ES-I3 (cell line): ENCODE data around the gene ITGAL.
A peak's percentile ranks its signal among the peaks of the same experiment; 100 is the strongest.

Experiments
- H3K36me3 ChIP-seq: 2 replicates; pipeline ENCODE4 v1.6.1; 2013; ENCODE audit warnings: mild to moderate bottlenecking, low read length, control low read depth, moderate library complexity; ENCODE audit not compliant: insufficient read depth
- H3K4me1 ChIP-seq: 2 replicates; pipeline ENCODE4 v1.6.1; 2013; ENCODE audit warnings: mild to moderate bottlenecking, control low read depth, low read length; ENCODE audit not compliant: insufficient read depth
- H3K9ac ChIP-seq: 2 replicates; pipeline ENCODE4 v1.6.1; 2013; ENCODE audit warnings: low read depth, mild to moderate bottlenecking, low read length, moderate library complexity
- H3K9me3 ChIP-seq: 2 replicates; pipeline ENCODE4 v1.6.1; 2013; ENCODE audit warnings: mild to moderate bottlenecking, low read length, moderate library complexity; ENCODE audit not compliant: control insufficient read depth, insufficient read depth

ITGAL gene

GRCh38 chr16:30472328-30472942 lies at the start of gene ITGAL:
Gene ITGAL, plus strand, starts transcription at chr16:30472742. Its CDS starts 96 bp downstream, at chr16:30472838.
- Histone ChIP-seq H3K36me3 (no peaks in the 10 kb centered on the region), H3K9ac (no peak within 1 kb of the TSS; the same call in 1 of the 2 replicates), H3K9me3 (no peaks in the 10 kb centered on the region), H3K4me1 (no peaks in the 10 kb centered on the region)

- Histone ChIP-seq H3K36me3 (peaks cover 12% of the 10 kb centered on the region; the same call in 1 of the 2 replicates), H3K4me1 (peaks cover 10% of the 10 kb centered on the region; the same call in 1 of the 2 replicates), H3K9me3 (no peaks in the 10 kb centered on the region), H3K9ac (no peak overlapping the region)
Measured at GRCh38 chr16:30428055-30428454, 44.5 kb upstream of the ITGAL start.

- Histone ChIP-seq H3K4me1 (peaks cover 10% of the 10 kb centered on the region; the same call in 1 of the 2 replicates), H3K9ac (peak overlapping the region; percentile 77), H3K36me3 (peaks cover 6% of the 10 kb centered on the region; the same call in 1 of the 2 replicates)
Measured at GRCh38 chr16:30429418-30429677, 43.2 kb upstream of the ITGAL start.

GRCh38 chr16:30429678-30430427 lies 42.7 kb upstream of the ITGAL start, which contains the start of gene DCTPP1:
Gene DCTPP1, minus strand, starts transcription at chr16:30430030. Its CDS starts 50 bp downstream, at chr16:30429980.
- Histone ChIP-seq H3K36me3 (0 out of 2 replicates have a peak, but pooled peaks cover under 1% of the 10 kb centered on the region), H3K9ac (peak within 1 kb of the TSS; percentile 77), H3K4me1 (peaks cover 10% of the 10 kb centered on the region; the same call in 1 of the 2 replicates), H3K9me3 (no peaks in the 10 kb centered on the region)

More at GRCh38 chr16:30429418-30429677, 43.2 kb upstream of the ITGAL start:
- no peaks in the 10 kb centered on the region for H3K9me3 ChIP-seq

GRCh38 chr16:30430428-30430970 lies 42.0 kb upstream of the ITGAL start:
- Histone ChIP-seq H3K9ac (peak overlapping the region; percentile 34; the same call in 1 of the 2 replicates), H3K36me3 (no peaks in the 10 kb centered on the region)

GRCh38 chr16:30434852-30435251 lies 37.7 kb upstream of the ITGAL start:
- no peak overlapping the region for H3K9ac ChIP-seq
- H3K9me3 ChIP-seq = no peaks in the 10 kb centered on the region
- peaks cover 7% of the 10 kb centered on the region; the same call in 1 of the 2 replicates for H3K4me1 ChIP-seq
- no peaks in the 10 kb centered on the region for H3K36me3 ChIP-seq

More at GRCh38 chr16:30430428-30430970, 42.0 kb upstream of the ITGAL start:
- H3K9me3 ChIP-seq = no peaks in the 10 kb centered on the region
- H3K4me1 ChIP-seq = peaks cover 10% of the 10 kb centered on the region; the same call in 1 of the 2 replicates

- H3K9me3 ChIP-seq = no peaks in the 10 kb centered on the region
- H3K36me3 ChIP-seq = no peaks in the 10 kb centered on the region
- no peaks in the 10 kb centered on the region for H3K4me1 ChIP-seq
- no peak overlapping the region for H3K9ac ChIP-seq
Measured at GRCh38 chr16:30437511-30438046, 35.0 kb upstream of the ITGAL start.

GRCh38 chr16:30438835-30439234 lies 33.7 kb upstream of the ITGAL start:
- Histone ChIP-seq H3K4me1 (no peaks in the 10 kb centered on the region), H3K9me3 (peaks cover 2% of the 10 kb centered on the region; the same call in 1 of the 2 replicates), H3K9ac (no peak overlapping the region), H3K36me3 (peaks cover under 1% of the 10 kb centered on the region; the same call in 1 of the 2 replicates)

GRCh38 chr16:30439720-30440348 lies 32.7 kb upstream of the ITGAL start:
- Histone ChIP-seq H3K4me1 (no peaks in the 10 kb centered on the region), H3K9me3 (peaks cover 3% of the 10 kb centered on the region; the same call in 1 of the 2 replicates), H3K36me3 (peaks cover 6% of the 10 kb centered on the region; the same call in 1 of the 2 replicates), H3K9ac (no peak overlapping the region)

- H3K9me3 ChIP-seq = peaks cover 3% of the 10 kb centered on the region; the same call in 1 of the 2 replicates
- no peaks in the 10 kb centered on the region for H3K4me1 ChIP-seq
- H3K9ac ChIP-seq = no peak overlapping the region
- H3K36me3 ChIP-seq = peaks cover 6% of the 10 kb centered on the region; the same call in 1 of the 2 replicates
Measured at GRCh38 chr16:30443631-30444030, 28.9 kb upstream of the ITGAL start.

GRCh38 chr16:30444231-30445148 lies 28.1 kb upstream of the ITGAL start:
- Histone ChIP-seq H3K9ac (peak overlapping the region; percentile 96), H3K36me3 (peaks cover 6% of the 10 kb centered on the region; the same call in 1 of the 2 replicates), H3K9me3 (peaks cover 3% of the 10 kb centered on the region; the same call in 1 of the 2 replicates), H3K4me1 (no peaks in the 10 kb centered on the region)

GRCh38 chr16:30445149-30445407 lies 27.5 kb upstream of the ITGAL start:
- Histone ChIP-seq H3K36me3 (peaks cover 6% of the 10 kb centered on the region; the same call in 1 of the 2 replicates), H3K4me1 (no peaks in the 10 kb centered on the region), H3K9me3 (peaks cover 3% of the 10 kb centered on the region; the same call in 1 of the 2 replicates), H3K9ac (peak overlapping the region; percentile 96)
